NOMO-1 (cell line): ENCODE measurements around the gene PPM1H.
"Not testable (repeated sequence)": the region's sequence is repeated elsewhere in the genome, so short reads cannot be mapped to it uniquely, and the experiment has no call there.

Experiments used
- DNase-seq, 2 experiments: peaks; one replicate each; lab custom pipeline; 2025; ENCODE audit not compliant: unreplicated experiment in 2 of 2; lab: John Stamatoyannopoulos, UW

Gene PPM1H

DNA sequence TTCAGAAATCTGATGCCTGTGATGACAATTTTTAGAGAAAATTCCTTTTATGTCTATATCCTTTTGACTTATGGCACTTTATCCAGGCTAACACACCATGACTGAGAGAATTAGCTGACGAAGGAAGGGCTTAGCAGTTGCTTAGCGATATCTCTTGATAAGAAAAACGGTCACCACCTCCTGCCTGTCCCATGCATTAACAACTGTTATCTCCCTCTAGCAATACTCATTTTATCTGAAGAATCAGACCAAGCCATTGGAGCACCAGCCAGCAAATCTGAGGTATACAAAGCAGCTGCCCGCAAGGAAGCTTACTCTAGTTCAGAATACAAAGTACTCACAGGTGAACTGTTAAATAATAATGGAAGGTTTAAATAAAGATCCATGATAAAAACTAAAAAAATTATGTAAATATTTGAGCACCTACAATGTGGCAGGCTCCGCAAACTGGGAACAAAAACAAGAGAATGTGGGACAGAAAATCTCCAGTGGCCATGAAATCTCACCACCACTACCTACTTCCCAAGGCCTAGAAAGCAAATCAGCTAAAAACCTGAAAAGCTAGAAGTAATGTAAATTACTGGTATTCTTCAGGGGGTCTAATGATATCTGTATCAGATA is 24.3 kb downstream of the PPM1H start:
- DNase-seq = no peak

DNA sequence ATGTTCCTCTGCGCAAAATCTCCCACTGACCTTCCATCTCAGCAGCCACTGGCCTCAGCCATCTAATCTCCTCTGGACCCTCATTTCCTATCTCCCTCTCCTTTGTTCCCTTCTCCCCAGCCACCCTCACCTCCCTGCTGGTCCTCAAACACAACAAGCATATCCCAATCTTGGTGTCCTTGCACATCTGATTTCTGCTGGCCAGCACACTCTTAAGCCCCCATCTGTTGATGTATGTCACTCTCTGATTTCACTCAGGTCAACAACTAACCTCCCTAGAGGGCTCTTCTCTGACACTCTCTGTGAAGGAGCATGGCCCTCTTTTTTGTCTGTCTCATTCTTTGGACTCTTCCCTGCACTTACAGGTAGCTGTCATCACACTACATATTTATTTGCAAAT is 25.6 kb downstream of the PPM1H start:
- no peak for DNase-seq

DNA sequence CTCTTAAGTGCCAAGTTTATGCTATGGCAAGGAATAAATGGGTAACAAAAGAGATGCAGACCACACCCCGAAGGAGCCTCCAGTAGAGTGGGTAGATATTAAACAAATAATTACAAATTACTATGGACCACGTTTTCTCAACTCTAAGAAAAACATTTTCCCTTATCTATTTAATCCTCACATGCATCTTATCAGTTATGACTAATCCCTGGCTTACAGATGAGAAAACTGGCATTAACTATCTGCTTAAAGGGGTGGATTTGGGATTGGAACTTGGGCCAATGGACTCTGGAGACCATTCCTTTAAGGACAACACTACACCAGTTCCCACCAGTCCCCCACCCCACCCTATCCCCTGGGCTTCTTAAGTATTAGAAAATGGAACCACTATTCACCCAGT is 26.3 kb downstream of the PPM1H start:
- DNase-seq = no peak

DNA sequence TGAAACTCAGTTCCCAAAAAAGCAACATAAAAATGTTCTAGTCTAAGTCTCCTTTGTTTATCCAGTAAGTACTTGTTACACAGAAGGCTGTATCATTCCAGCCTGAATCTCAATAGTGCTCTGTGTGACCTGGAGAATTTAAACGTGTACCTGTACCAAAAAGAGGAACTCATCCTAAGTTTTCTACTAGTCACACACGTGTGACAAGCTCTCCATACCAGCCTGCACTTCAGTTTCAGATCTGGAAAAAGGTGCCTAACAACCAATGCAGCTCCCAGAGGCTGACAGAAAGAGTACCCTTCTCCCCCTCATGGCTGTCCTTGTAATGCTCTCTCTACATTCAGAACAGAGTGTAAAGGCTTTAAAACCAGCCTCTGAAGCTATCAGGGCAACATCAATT is 27.4 kb downstream of the PPM1H start:
- DNase-seq = no peak

DNA sequence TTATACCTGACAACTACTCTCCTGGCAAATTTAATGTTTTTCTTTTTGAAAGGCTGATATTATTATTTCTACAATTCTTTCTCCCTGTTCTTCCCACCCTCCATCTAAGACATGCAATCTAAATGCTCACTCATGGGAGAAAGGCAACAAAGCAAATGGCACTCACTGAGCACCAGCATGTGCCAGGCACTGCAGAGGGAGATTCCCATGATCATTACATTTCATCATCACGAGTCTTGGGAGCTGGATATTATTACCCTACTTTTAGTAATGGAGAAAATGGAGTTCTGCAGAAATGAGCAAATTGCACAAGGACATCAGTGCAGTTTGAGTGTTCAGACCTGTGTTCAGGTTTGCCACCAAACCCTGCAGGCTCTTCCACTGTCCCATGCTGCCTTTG is 27.9 kb downstream of the PPM1H start:
- DNase-seq = no peak

DNA sequence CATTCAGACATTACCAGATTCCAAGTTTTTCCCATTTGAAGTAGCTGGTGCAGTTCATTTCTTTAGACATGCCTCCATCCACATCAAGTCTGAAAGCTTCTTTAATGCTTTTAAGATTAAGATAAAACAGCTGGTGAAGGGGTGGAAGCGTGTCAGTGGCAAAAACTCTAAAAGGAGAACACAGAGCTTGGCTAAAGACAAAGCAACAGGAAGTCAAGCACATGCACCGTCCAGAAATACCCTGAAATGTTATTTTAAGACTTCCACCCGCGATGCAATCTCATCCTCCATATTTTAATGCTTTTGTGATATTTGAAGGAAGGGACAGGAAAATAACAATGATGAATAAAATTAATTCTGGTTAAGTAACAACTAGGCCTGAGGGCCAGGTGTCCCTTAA is 31.8 kb downstream of the PPM1H start:
- peak; percentile 32 to 72 for DNase-seq

DNA sequence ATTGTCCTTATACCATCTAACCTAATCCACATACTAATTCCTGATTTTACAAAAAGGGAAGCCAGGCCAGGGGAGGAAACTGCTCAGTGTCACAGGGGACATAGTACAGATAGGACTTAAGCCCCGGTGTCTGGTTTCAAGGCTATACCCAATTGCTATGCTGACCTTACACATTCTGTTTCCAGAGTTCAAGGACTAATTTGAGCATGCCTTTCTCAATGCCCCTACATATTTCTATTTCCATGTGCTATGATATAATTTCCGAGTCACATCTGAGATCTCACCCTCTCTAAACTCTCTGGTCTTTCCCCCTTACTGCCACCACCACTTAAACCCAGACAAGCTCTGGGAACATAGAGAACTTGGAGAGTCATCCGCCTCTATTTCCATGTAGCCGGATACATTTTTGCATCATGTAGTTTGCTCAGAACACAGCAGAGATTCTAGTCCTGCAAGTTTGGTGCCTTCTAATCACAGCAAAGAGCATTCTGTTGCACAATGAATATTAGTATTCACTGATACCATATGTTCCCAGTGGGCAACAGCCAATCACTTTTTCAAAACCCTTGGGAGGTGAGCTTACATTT is 34.2 kb downstream of the PPM1H start:
- DNase-seq = no peak

DNA sequence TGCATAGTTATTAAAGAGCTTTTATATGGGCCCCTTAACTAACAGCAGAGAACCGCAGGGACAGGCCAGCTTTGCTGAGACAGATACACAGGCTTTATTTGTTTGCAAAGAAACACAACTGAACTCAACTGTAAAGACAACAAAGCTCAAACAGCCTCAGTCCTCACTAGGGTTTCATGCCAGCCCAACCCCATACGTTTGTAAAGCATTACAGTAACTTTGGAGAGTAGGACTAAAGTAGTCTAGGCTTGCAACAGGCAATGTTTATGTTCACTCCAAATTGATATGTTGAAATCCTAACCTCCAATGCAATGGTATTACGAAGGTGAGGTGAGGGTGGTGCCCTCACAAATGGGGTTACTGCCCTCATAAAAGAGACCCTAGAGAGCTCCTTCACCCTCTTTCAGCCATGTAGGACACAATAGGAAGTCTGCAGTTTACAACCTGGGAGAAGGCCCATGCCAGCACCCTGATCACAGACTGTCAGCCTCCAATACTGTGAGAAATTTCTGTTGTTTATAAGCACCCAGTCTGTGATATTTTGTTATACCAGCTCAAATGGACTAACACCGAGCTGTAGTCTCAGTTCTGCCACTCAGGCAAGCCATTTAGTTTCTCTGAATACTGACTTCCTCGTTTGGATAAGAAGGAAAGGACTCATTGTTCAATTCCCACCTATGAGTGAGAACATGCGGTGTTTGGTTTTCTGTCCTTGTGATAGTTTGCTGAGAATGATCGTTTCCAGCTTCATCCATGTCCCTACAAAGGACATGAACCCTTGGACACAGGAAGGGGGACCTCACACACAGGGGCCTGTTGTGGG is 35.2 kb downstream of the PPM1H start:
- DNase-seq = peak; percentile 10 to 21

DNA sequence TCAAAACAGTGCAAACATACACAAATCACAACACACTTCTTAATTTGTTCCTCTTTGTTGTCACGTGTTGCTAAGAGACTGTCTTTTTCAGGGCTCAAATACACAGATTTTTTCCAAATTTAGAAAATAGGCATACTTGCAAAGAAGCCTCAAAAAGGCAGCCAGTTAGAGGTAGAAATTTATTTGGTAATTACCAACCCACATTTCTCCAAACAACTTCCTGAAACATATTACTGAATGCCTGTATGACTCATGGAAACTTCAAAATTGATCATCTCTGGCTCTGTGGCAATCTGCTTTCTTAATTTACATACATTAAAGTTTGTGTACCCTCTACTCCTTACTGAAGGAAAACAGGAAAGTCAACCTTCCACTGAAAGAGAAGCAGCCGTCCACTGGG is 36.4 kb downstream of the PPM1H start:
- DNase-seq = peak; percentile 52 to 94

DNA sequence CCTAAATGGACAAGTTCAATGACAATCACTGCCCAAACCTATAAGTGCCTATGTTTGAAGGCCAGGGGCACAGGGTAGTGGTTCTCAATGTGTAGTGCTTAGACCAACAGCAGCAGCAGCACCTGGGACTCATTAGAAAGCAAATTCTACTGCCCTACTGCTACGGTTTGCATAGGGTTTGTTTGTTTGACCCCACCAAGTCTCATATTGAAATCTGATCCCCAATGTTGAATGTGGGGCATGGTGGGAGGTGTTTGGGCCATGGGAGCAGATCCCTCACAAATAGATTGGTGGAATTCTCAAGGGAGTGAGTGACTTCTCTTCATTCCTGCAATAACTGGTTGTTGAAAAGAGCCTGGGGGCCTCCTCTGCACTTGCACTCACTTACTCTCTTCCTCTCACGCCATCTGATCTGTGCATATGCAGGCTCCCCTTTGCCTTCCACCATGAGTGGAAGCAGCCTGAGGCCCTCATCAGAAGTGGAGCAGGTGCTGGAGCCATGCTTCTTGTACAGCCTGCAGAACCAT is 39.5 kb downstream of the PPM1H start:
- no peak for DNase-seq

DNA sequence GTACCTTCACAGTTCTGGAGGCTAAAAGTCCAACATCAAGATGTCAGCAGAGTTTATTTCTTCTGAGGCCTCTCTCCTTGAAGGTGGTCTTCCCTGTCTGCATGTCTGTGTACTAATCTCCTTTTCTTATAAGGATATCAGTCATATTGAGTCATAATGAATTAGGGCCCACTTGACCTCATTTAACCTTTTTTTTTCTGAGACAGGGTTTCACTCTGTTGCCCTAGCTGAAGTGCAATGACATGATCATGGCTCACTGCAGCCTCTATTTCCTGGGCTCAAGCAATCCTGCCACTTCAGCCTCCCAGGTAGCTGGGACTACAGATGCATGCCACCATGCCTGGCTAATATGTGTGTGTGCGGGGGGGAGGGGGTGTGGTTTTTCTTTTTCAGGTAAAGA is 41.7 kb downstream of the PPM1H start:
- no peak for DNase-seq

DNA sequence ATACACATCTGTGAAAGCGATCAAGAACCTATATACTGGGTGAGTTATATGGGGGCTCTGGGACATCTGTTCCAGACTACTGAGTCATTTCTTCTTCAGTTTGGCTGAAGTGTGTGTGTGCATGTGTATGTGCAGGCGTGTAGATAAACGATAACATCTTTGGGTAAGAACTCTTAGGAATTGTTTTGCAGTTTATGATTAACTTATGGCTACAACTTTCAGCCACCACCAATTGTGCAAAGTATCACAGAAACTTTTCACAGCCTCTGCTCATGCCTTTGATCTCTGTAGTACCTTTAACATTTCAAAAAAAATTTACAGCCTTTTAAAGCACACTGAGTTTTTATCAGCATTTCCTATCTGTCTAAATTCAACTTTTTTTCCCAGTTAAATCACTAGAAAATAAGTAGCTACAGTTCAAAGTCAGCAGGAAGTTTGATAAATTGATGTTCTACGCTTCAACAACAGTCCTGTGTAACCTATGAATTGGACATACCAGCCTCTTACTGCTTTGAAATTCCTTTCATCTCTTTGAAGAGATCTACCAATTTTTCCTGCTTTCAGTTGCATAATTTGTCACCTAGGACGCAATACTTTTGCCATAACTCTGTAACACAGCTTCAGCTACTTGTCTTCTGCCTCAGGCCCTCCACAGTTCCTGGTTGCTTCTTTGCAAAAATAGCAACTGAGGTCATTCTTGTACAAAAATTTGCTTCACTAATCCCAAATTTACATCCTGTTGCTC is 43.0 kb downstream of the PPM1H start:
- DNase-seq = peak in 1 of 2 experiments; percentile 11

DNA sequence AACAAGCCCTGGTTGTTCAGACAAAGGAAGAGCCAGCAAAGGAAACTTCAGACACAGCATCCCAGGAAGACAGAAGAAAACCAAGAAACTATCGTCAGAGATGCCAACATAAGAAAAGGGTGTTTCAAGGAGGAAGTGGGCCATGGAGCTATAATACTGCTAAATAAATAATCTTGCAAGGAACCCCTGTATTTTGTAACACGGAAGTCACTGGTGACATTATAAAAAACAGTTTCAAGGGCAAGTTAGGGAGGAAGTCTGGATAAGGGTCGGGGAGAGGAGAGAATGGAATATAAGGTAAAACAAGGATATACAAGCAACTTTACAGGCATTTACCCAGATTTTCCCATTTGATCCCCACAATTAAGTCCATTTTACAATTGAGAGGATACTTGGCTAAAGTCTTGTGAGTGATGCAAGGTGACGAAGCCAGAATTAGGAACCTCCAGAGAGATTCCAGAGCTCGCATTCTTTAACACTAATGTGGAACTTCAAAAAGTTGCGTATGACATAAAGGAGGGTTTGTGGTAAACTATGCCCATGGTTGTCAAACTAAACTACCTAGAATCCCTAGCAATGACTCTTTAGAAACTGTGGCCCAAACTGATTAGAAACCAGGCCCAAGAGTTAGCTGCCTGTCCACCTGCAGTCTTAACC is 46.4 kb downstream of the PPM1H start:
- DNase-seq = peak; percentile 7 to 29

DNA sequence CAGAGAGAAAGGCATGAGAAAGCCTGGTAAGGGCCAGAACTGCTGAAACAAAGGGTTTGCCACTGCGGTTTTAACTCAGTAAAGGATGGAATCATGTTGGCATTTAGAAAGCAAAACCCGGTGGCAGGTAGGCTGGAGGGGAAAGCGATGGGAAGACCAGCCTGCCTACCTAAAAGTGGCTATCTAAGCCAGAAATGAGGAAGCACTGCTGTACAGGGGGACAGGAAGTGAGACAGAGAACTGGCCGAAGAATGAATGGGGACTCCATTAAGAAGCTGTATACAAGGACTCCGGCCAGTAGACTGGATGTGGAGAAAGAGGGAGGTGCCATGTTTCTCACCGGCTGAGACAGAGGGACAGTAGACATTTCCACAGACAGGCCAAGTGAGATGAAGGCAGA is 48.2 kb downstream of the PPM1H start:
- DNase-seq = peak; percentile 19 to 61

DNA sequence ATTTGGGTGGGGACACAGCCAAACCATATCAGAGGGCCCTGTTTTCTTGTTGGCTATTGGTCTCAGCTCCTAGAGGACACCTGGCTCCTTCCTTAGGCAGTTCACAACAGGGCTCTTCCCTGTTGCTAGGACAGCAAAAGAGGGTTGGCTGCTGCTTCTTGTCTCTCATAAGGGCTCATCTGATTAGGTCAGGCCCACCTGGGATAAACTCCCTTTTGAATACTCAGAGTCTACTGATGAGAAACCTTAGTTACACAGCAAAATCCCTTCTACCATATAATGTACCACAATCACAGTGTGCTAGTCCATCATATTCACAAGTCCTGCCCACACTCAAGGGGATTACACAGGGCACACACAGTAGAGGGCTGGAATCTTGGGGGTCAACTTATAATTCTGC is 49.7 kb downstream of the PPM1H start:
- DNase-seq = no peak

DNA sequence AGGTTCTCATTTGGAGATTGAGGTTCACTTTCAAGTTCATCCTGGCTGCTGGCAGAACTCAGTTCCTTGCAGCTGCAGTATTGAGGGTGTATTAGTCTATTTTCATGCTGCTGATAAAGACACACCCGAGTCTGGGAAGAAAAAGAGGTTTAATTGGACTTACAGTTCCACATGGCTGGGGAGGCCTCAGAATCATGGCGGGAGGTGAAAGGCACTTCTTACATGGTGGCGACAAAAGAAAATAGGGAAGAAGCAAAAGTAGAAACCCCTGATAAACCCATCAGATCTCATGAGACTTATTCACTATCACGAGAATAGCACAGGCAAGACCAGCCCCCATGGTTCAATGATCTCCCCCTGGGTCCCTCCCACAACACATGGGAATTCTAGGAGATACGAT is 50.1 kb downstream of the PPM1H start:
- not testable (repeated sequence) for DNase-seq

DNA sequence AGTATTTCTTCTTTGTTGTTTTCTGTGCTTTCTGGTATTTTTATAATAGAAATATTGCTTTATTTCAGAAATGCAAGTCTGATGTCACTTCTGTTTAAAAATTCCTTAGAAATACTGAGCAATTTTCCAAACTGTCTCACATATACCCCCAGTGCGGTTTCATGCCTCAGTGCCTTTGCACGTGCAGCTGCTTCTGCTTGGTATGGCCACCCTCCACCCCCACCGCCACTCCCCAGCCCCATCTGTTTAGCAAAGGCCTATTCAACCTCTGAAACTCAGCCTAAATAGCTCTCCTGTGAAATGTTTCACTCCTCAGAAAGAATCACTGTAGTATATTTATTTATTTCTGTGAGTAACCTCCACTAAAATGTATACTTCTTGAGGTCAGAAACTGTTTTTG is 52.3 kb downstream of the PPM1H start:
- DNase-seq = no peak

DNA sequence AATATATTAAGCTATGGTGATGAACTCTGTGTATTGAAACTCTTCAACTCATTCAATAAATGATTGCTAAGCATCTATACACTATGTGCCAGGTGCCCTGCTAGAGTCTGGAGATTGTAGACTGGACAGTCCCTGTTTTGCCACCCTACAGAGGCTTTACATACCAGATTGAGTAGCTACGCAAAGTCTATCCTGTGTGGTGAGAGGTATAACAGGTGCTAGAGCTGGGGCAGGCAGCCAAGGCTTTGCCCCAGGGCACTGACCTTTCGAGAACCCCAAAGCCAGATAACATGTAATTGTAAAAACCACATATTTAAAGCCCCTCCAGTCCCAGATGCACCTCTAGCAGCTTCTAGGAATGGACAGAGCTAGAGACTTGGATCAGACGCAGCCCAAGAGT is 52.8 kb downstream of the PPM1H start:
- no peak for DNase-seq

DNA sequence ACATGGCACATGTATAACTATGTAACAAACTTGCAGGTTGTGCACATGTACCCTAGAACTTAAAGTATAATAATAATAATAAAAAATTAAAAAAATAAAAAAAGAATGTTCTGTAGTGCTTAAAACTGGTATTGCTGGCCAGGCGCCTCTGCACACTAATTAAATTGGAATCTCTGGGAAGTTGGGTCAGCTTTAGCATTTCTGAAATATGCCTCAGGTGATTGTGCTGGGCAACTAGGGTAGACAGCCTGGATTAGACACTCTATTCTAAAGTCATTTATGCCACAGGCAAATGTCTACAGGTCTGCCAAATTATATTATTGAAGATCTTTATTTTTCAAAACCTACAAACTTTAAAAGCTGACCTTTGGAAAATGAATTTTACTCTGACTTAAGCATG is 55.3 kb downstream of the PPM1H start:
- DNase-seq = no peak

DNA sequence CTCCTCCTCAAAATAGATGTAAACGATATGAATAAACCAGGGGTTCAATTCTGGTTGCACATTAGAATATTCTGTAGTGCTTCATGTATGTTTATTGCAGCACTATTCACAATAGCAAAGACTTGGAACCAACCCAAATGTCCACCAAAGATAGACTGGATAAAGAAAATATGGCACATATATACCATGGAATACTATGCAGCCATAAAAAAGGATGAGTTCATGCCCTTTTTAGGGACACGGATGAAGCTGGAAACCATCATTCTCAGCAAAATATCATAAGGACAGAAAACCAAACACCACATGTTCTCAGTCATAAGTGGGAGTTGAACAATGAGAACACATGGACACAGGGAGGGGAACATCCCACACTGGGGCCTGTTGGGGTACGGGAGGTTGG is 55.7 kb downstream of the PPM1H start:
- not testable (repeated sequence) for DNase-seq

DNA sequence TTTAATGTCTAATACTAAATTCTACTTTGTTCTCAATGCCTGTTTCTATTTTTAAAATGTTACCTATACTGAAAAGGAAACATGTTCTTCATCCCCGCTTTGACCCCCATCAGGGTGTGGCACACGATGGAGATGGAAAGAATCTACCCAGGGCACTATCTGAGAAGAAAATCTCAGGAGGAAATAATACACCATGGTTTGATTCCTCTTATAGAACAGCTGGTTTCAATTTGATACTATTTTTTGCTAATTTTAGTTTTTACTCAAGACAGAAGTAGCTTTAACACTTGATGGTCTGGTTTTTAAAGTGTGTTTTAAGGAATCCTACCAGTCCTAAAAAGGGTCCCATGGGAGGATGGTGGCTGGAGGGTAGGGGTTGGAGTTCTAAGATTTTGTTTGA is 56.7 kb downstream of the PPM1H start:
- DNase-seq = no peak
